NCI-H1694 (cell line): ENCODE measurements around the gene MAFF.

ENCODE experiments used
- DNase-seq: peaks from one replicate; lab custom pipeline; 2025; lab: John Stamatoyannopoulos, UW

MAFF gene

GRCh38 chr22:38203855-38204514 is 2.2 kb downstream of the MAFF start:
- no peak for DNase-seq

- no peak for DNase-seq
These were observed 3.0 kb downstream of the MAFF start for GRCh38 chr22:38204784-38205183.

GRCh38 chr22:38205261-38206128 is 3.7 kb downstream of the MAFF start:
- DNase-seq: no peak

- DNase-seq: no peak
These were observed 6.2 kb downstream of the MAFF start for GRCh38 chr22:38207898-38208432.

GRCh38 chr22:38208551-38208968 is 6.8 kb downstream of the MAFF start:
- DNase-seq: no peak

- DNase-seq: no peak
These were observed 9.8 kb downstream of the MAFF start for GRCh38 chr22:38211556-38211955.

- no peak for DNase-seq
These were observed 10.6 kb downstream of the MAFF start for GRCh38 chr22:38212442-38212841.

- DNase-seq: no peak
These were observed 11.7 kb downstream of the MAFF start for GRCh38 chr22:38213319-38213989.

- DNase-seq: no peak
These were observed 12.2 kb downstream of the MAFF start for GRCh38 chr22:38213990-38214301.

- DNase-seq: no peak
These were observed 12.7 kb downstream of the MAFF start for GRCh38 chr22:38214302-38215056.

- DNase-seq: no peak
These were observed 13.6 kb downstream of the MAFF start for GRCh38 chr22:38215156-38216038.

- DNase-seq: no peak
These were observed 17.1 kb downstream of the MAFF start for GRCh38 chr22:38218661-38219622.

GRCh38 chr22:38219632-38220031 is 17.8 kb downstream of the MAFF start:
- peak; percentile 42 for DNase-seq

- peak; percentile 39 for DNase-seq
These were observed 18.4 kb downstream of the MAFF start for GRCh38 chr22:38220163-38220562.

- DNase-seq: no peak
These were observed 19.0 kb downstream of the MAFF start for GRCh38 chr22:38220653-38221386.

- no peak for DNase-seq
These were observed 19.6 kb downstream of the MAFF start for GRCh38 chr22:38221407-38221806.

GRCh38 chr22:38221908-38222796 is 20.4 kb downstream of the MAFF start:
- no peak for DNase-seq

GRCh38 chr22:38222797-38223119 is 21.0 kb downstream of the MAFF start:
- no peak for DNase-seq
